Esophagus squamous epithelium (tissue), 5 donors: ENCODE data around the gene CAMKMT. TPM values are rescaled to one million over a fixed set of nuclear protein-coding genes. Genes with fewer than 3 reads are reported as not detected.

Experiments
- DNase-seq: peaks from one replicate; lab custom pipeline; 2025; lab: John Stamatoyannopoulos, UW
- H3K27ac ChIP-seq, 4 donors: fragments of 200-600 bp; sonication (generic); one replicate each; pipeline ENCODE4 v1.5.1; 2016 to 2019; ENCODE audit warnings: mild to moderate bottlenecking in 1 of 4
- H3K27me3 ChIP-seq, 4 donors: fragments of 200-600 bp; sonication (generic); 1 replicate in 3 of 4; 2 replicates in 1 of 4; pipeline versions ENCODE4 v1.5.1 to v1.6.0; 2017 to 2021; ENCODE audit warnings: antibody characterized with exemption in 1 of 4
- H3K36me3 ChIP-seq, 3 donors: fragments of 200-600 bp; sonication (generic); one replicate each; pipeline ENCODE4 v1.5.1; 2016 to 2019
- H3K4me1 ChIP-seq, 3 donors: fragments of 200-600 bp; sonication (generic); one replicate each; pipeline ENCODE4 v1.5.1; 2017 to 2019
- H3K4me3 ChIP-seq, 4 donors: fragments of 200-600 bp; sonication (generic); 1 replicate in 3 of 4; 2 replicates in 1 of 4; pipeline ENCODE4 v1.5.1; 2016 to 2019; ENCODE audit warnings: mild to moderate bottlenecking in 2 of 4, moderate library complexity in 1 of 4
- H3K9me3 ChIP-seq, 3 donors: fragments of 200-600 bp; sonication (generic); one replicate each; pipeline ENCODE4 v1.5.1; 2016 to 2019
- CTCF ChIP-seq, 6 experiments: fragments of 450-650 bp in 4 of 6; fragments of 200-600 bp in 2 of 6; sonication (generic) in 2 of 6; IDR thresholded peaks; one replicate each; pipeline ENCODE4 v1.5.1; 2016 to 2019; ENCODE audit warnings: antibody characterized with exemption in 6 of 6, mild to moderate bottlenecking in 4 of 6, moderate library complexity in 4 of 6
- POLR2A ChIP-seq, 4 donors: fragments of 450-650 bp; IDR thresholded peaks; one replicate each; pipeline ENCODE4 v1.6.1; 2017; ENCODE audit warnings: antibody characterized with exemption in 4 of 4, mild to moderate bottlenecking in 4 of 4, moderate library complexity in 3 of 4
- WGBS, 2 donors: methylation state at CpG; one replicate each; pipeline ENCODE4 v1.1.5; 2018; 5-methylcytosine and 5-hydroxymethylcytosine counted together
- intact Hi-C: fragments of 100-400 bp; cut with DNase I; formaldehyde crosslinking; loops from one replicate; pipeline ENCODE4 v1.15.0; 2022
- total RNA-seq, 4 donors: library from RNA; depleted of rRNA; stranded (reverse); fragments of >200 nt; gene quantifications; one replicate each; pipeline ENCODE4 v1.1.0, GENCODE V29; 2016
- donor health status: DM: yes; HTN: yes; CAD: no.

CAMKMT gene
- total RNA-seq, 4 donors from 2014 or later = 5.7 to 14.4 (median 10.6) TPM

GRCh38 chr2:44807201-44808025 lies 445.7 kb downstream of the CAMKMT start:
- H3K4me3 ChIP-seq = no peak overlapping the region
- H3K27me3 ChIP-seq = peaks cover 5 to 100% (median 19%) of the 10 kb centered on the region in 4 donors
- H3K36me3 ChIP-seq = no peaks in the 10 kb centered on the region
- H3K4me1 ChIP-seq = peaks cover 0 to 5% (median 5%) of the 10 kb centered on the region in 3 donors
- WGBS, 2 donors = 14 to 22% methylated on average over 14 of the region's 14 CpGs
- intact Hi-C loops = no loop called here
- H3K9me3 ChIP-seq = no peaks in the 10 kb centered on the region
- DNase-seq = no peak
- TF ChIP-seq POLR2A (IDR thresholded peaks at IDR 0.05) = no peak
- TF ChIP-seq CTCF (IDR thresholded peaks at IDR 0.05) = no peak
- H3K27ac ChIP-seq = no peak overlapping the region

GRCh38 chr2:44810892-44811530 lies 449.3 kb downstream of the CAMKMT start:
- no peaks in the 10 kb centered on the region for H3K4me1 ChIP-seq
- no peaks in the 10 kb centered on the region for H3K36me3 ChIP-seq
- no peak for DNase-seq
- no peak for TF ChIP-seq CTCF (IDR thresholded peaks at IDR 0.05)
- no peak for TF ChIP-seq POLR2A (IDR thresholded peaks at IDR 0.05)
- intact Hi-C loops = no loop called here
- no peak overlapping the region for H3K27ac ChIP-seq
- H3K27me3 ChIP-seq = peaks cover 0 to 94% (median 4%) of the 10 kb centered on the region in 4 donors
- H3K4me3 ChIP-seq = no peak overlapping the region
- WGBS, 2 donors = 78 to 90% methylated on average over 19 to 20 of the region's 22 CpGs
- no peaks in the 10 kb centered on the region for H3K9me3 ChIP-seq

GRCh38 chr2:44813165-44813564 lies 451.4 kb downstream of the CAMKMT start:
- H3K4me1 ChIP-seq = no peaks in the 10 kb centered on the region

GRCh38 chr2:44813658-44814057 lies 451.9 kb downstream of the CAMKMT start:
- DNase-seq = no peak
- WGBS, 2 donors = 42 to 67% methylated on average over 2 of the region's 2 CpGs
- TF ChIP-seq CTCF (IDR thresholded peaks at IDR 0.05) (no peak), POLR2A (IDR thresholded peaks at IDR 0.05) (no peak)
- no peaks in the 10 kb centered on the region for H3K9me3 ChIP-seq
- no peak overlapping the region for H3K4me3 ChIP-seq
- H3K4me1 ChIP-seq = no peaks in the 10 kb centered on the region
- no peaks in the 10 kb centered on the region for H3K36me3 ChIP-seq
- intact Hi-C loops = no loop called here
- H3K27ac ChIP-seq = no peak overlapping the region
- peaks cover 0 to 72% (median 4%) of the 10 kb centered on the region in 4 donors for H3K27me3 ChIP-seq

More at GRCh38 chr2:44813165-44813564, 451.4 kb downstream of the CAMKMT start:
- 63 to 78% methylated on average over 2 of the region's 2 CpGs for WGBS, 2 donors
- Histone ChIP-seq H3K27me3 (peaks cover 0 to 77% (median 4%) of the 10 kb centered on the region in 4 donors), H3K27ac (no peak overlapping the region), H3K4me3 (no peak overlapping the region), H3K36me3 (no peaks in the 10 kb centered on the region), H3K9me3 (no peaks in the 10 kb centered on the region)
- intact Hi-C loops = no loop called here
- no peak for DNase-seq
- TF ChIP-seq CTCF (IDR thresholded peaks at IDR 0.05) = no peak

- TF ChIP-seq POLR2A (IDR thresholded peaks at IDR 0.05) = no peak
- TF ChIP-seq CTCF (IDR thresholded peaks at IDR 0.05) = no peak
- Histone ChIP-seq H3K9me3 (no peaks in the 10 kb centered on the region), H3K27me3 (peaks cover 0 to 62% (median 1%) of the 10 kb centered on the region in 4 donors), H3K4me1 (no peaks in the 10 kb centered on the region), H3K27ac (no peak overlapping the region), H3K4me3 (no peak overlapping the region), H3K36me3 (no peaks in the 10 kb centered on the region)
- 87 to 92% methylated on average over 4 to 7 of the region's 7 CpGs for WGBS, 2 donors
- DNase-seq = no peak
- intact Hi-C loops = no loop called here
Observed at GRCh38 chr2:44817256-44817655, 455.5 kb downstream of the CAMKMT start.
